ENCODE data around the gene SHFL.
A peak's percentile ranks its signal among the peaks of the same experiment; 100 is the strongest.

Gene SHFL

GRCh38 chr19:10085641-10086590, at the start of gene SHFL:
SHFL (plus strand) TSS chr19:10086317; CDS start chr19:10086428, 111 bp downstream.
- DNase-seq (ENCODE audit: low read depth) = peak; percentile 74

- DNase-seq (ENCODE audit: low read depth) = no peak
Measured at GRCh38 chr19:10036601-10037071, 49.5 kb upstream of the SHFL start.

GRCh38 chr19:10037367-10037766, 48.8 kb upstream of the SHFL start:
- DNase-seq (ENCODE audit: low read depth) = no peak

GRCh38 chr19:10037809-10038208, 48.3 kb upstream of the SHFL start:
- DNase-seq (ENCODE audit: low read depth) = no peak

DNA sequence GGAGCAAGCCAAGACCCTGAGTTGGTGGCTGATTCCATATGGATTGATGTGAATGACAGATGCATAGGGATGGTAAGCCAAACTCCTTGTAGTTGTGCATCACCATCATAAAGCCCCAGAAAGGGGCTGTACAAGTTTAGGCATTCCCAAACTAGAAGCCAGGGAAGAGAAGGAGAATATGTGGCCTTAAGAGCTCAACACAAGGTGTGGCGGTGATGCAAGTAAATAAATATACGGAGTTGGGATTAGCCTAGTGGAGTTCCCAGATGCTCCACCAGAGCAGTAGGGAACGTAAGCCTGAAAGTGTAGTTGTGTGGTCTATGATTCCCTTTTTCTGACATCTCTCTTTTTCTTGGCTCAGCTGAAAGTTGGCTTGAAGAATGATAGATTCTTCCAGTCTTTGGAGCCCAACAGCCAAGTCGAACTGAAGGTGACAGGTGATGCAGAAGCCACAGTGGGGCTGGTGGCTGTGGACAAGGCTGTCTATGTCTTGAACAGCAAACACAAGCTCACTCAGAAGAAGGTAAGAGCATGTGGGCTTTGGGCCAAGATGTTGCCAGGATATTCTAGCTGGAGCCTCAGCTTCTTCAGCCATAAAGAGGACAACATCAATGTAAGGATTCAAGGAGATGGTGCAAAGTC, 42.7 kb upstream of the SHFL start:
- DNase-seq (ENCODE audit: low read depth) = peak; percentile 6

DNA sequence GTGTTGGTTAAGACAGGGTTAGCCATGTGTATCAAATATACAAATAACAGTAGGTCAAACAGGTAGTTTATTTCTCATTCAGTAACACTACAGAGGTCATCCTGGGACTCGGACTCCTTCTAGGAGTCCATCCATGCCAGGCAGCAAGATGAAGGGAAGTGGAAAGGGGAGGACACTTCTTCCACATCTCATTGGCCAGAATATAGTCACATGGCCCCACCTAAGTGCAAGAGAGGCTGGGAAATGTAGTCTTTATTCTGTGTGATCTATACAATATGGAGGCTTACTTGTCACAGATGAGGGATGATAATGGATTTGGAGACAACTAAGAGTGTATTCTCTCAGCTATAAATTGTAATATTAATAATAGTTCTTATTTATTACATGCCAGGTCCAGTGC, 41.7 kb upstream of the SHFL start:
- peak; percentile 42 for DNase-seq (ENCODE audit: low read depth)

- DNase-seq (ENCODE audit: low read depth) = peak; percentile 45
Measured at GRCh38 chr19:10045371-10045770, 40.7 kb upstream of the SHFL start.

DNA sequence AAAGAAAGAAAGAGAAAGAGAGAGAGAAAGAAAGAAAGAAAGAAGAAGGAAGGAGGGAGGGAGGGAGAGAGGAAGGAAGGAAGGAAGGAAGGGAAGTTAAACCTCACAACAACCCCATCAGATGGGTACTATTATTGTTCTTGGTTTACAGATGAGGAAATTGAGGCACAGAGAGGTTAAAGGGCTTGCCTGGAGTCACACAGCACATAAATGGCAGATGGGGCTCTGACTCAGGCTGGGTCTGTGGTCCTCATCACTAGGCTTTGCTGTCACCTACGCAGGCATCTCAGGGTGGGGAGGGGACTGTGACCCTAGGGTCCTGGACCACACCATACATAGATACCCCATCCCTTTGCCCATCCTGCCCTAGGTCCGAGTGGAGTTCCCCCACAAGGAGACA, 36.5 kb upstream of the SHFL start:
- no peak for DNase-seq (ENCODE audit: low read depth)

DNA sequence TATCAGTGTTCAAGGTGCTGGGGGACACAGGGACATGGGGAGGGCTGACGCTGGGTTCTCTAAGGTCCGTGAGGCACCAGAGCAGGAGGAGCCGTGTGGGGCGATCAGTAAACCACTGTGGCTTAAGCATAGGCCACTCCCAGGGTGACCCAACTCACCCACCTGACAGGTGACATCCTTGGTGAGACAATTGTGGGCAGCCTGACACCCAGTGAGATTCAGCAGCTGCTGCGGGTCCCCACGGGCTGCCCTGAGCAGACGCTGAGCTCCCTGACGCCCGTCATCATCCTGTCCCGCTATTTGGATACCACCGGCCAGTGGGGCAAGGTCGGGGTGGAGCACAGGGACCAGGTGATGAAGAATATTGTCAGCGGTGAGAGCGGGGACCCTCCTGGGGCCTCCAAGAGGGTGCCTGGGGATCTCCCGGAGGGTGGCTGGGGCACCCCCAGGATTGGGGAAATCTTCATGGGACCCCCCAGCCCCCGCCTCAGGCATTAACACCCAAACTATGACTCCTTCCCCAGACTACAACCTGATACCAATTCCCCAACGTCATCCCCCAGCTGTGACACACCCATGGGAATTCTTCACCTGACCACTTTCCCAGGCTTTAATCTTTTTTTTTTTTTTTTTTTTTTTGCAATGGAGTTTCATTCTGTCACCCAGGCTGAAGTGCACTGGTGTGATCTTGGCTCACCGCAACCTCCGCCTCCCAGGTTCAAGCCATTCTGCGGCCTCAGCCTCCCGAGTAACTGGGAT, 33.3 kb upstream of the SHFL start:
- DNase-seq (ENCODE audit: low read depth) = no peak

DNA sequence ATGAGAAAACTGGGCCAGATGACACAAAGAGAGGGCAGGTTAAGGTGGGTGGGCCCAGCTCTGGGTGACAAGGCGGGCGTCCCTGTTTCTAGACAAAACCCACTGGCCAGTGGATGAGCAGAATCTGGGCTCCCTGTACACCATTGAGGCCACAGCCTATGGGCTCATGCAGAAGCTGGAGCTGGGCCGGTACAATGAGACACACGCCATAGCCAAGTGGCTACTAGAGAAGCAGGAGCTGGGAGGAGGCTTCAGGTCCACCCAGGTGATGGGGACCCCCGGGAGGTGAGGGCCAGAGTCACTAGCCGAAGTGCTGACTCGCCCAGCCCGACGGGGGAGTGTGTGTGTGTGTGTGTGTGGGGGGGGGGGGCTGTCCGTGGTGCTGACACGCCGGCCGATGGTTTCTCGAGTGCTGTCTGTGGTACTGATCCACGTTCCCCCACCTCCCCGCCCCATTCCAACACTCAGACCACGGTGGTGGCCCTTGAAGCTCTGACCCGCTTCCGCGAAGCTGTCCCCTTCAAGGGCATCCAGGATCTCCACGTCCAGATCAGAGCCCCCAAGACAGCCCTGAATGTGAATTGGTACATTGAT, 24.3 kb upstream of the SHFL start:
- DNase-seq (ENCODE audit: low read depth) = peak; percentile 36

GRCh38 chr19:10068205-10068604, 17.9 kb upstream of the SHFL start:
- DNase-seq (ENCODE audit: low read depth) = no peak

GRCh38 chr19:10069046-10069445, 17.1 kb upstream of the SHFL start:
- no peak for DNase-seq (ENCODE audit: low read depth)

- DNase-seq (ENCODE audit: low read depth) = no peak
Measured at GRCh38 chr19:10070730-10071446, 15.2 kb upstream of the SHFL start.

- DNase-seq (ENCODE audit: low read depth) = peak; percentile 43
Measured at GRCh38 chr19:10074153-10074552, 12.0 kb upstream of the SHFL start.

- no peak for DNase-seq (ENCODE audit: low read depth)
Measured at GRCh38 chr19:10076535-10076934, 9.6 kb upstream of the SHFL start.

GRCh38 chr19:10078329-10078728, 7.8 kb upstream of the SHFL start:
- DNase-seq (ENCODE audit: low read depth) = no peak

- DNase-seq (ENCODE audit: low read depth) = no peak
Measured at GRCh38 chr19:10079031-10079453, 7.1 kb upstream of the SHFL start.

DNA sequence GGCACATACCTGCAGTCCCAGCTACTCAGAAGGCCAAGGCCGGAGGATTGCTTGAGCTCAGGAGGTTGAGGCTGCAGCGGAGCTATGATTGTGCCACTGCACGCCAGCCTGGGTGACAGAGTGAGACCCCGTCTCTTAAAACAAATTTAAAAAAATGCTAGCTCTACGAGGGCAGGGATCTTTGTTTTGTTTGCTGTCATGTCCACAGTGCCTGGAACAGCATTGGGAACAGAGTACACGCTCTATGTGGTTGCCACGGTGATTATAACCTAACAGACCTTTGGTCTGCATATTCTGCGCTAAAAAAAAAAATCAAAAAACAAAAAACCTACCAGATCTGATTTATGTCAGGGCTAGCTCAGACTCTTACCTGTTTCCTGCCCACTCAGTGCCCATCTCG, 2.2 kb upstream of the SHFL start:
- DNase-seq (ENCODE audit: low read depth) = no peak

- no peak for DNase-seq (ENCODE audit: low read depth)
Measured at GRCh38 chr19:10084803-10085202, 1.3 kb upstream of the SHFL start.

- peak; percentile 11 for DNase-seq (ENCODE audit: low read depth)
Measured at GRCh38 chr19:10086591-10087192, 575 bp downstream of the SHFL start.

Measured in EH (cell line).